Neuronal stem cell (in vitro differentiated cells): ENCODE measurements around the gene BICDL1.

Experiments used
- DNase-seq: peaks from one replicate; pipeline ENCODE4 v3.0.0-alpha.2; 2013; ENCODE audit warnings: low spot score
- H2AFZ ChIP-seq: one replicate; pipeline ENCODE4 v1.6.1; 2013; ENCODE audit warnings: mild to moderate bottlenecking, low read length, inconsistent platforms
- H2AK5ac ChIP-seq: 2 replicates; pipeline ENCODE4 v1.6.1; 2013; ENCODE audit warnings: low read depth, mild to moderate bottlenecking, inconsistent platforms, low read length, moderate library complexity, mixed read lengths
- H2BK120ac ChIP-seq: 2 replicates; pipeline ENCODE4 v1.6.1; 2013; ENCODE audit warnings: low read depth, mild to moderate bottlenecking, inconsistent platforms, low read length, moderate library complexity, mixed read lengths
- H2BK12ac ChIP-seq: one replicate; pipeline ENCODE4 v1.6.1; 2013; ENCODE audit warnings: low read length, inconsistent platforms
- H2BK15ac ChIP-seq: 2 replicates; pipeline ENCODE4 v1.6.1; 2013; ENCODE audit warnings: mild to moderate bottlenecking, low read length, inconsistent platforms, mixed read lengths
- H2BK5ac ChIP-seq: one replicate; pipeline ENCODE4 v1.6.1; 2013; ENCODE audit warnings: inconsistent platforms, mild to moderate bottlenecking, low read length, moderate library complexity
- H3K14ac ChIP-seq: one replicate; pipeline ENCODE4 v1.6.1; 2013; ENCODE audit warnings: low read length, inconsistent platforms
- H3K18ac ChIP-seq: 2 replicates; pipeline ENCODE4 v1.6.1; 2013; ENCODE audit warnings: low read length, inconsistent platforms
- H3K23ac ChIP-seq: 2 replicates; pipeline ENCODE4 v1.6.1; 2013; ENCODE audit warnings: low read depth, mild to moderate bottlenecking, mixed read lengths, low read length, inconsistent platforms; ENCODE audit not compliant: poor library complexity
- H3K27ac ChIP-seq: replicated peaks from 3 replicates; pipeline ENCODE4 v1.5.1; 2013; ENCODE audit warnings: low read length, inconsistent platforms
- H3K27me3 ChIP-seq, 3 experiments: 2 replicates each; pipeline ENCODE4 v1.6.1; 2013; ENCODE audit warnings: low read length in 3 of 3, mild to moderate bottlenecking in 2 of 3, inconsistent platforms in 1 of 3, low read depth in 1 of 3, mixed read lengths in 1 of 3, moderate library complexity in 1 of 3; ENCODE audit not compliant: control insufficient read depth in 3 of 3, insufficient read depth in 3 of 3
- H3K36me3 ChIP-seq, 2 donors: replicated peaks in 1 of 2; 2 replicates each; pipeline ENCODE4 v1.6.1; 2013; ENCODE audit warnings: low read length in 2 of 2; ENCODE audit not compliant: control insufficient read depth in 2 of 2, insufficient read depth in 2 of 2
- H3K4ac ChIP-seq: 2 replicates; pipeline ENCODE4 v1.6.1; 2013; ENCODE audit warnings: inconsistent platforms, mild to moderate bottlenecking, low read length, moderate library complexity
- H3K4me1 ChIP-seq, 2 donors: 1 replicate in 1 of 2; 2 replicates in 1 of 2; pipeline ENCODE4 v1.6.1; 2013; ENCODE audit warnings: low read length in 2 of 2, low read depth in 1 of 2; ENCODE audit not compliant: control insufficient read depth in 2 of 2, insufficient read depth in 1 of 2
- H3K4me2 ChIP-seq: one replicate; pipeline ENCODE4 v1.6.1; 2013; ENCODE audit warnings: mild to moderate bottlenecking, low read length, inconsistent platforms; ENCODE audit not compliant: insufficient read depth, poor library complexity, severe bottlenecking
- H3K4me3 ChIP-seq, 2 donors: 2 replicates each; pipeline ENCODE4 v1.5.1; 2013; ENCODE audit warnings: low read length in 2 of 2, mild to moderate bottlenecking in 2 of 2, inconsistent platforms in 1 of 2, moderate library complexity in 1 of 2
- H3K79me1 ChIP-seq: one replicate; pipeline ENCODE4 v1.6.1; 2013; ENCODE audit warnings: low read depth, mild to moderate bottlenecking, inconsistent platforms, low read length, moderate library complexity
- H3K9ac ChIP-seq: one replicate; pipeline ENCODE4 v1.6.1; 2013; ENCODE audit warnings: mild to moderate bottlenecking, low read depth, low read length, inconsistent platforms; ENCODE audit not compliant: poor library complexity
- H3K9me3 ChIP-seq, 2 donors: replicated peaks in 1 of 2; 2 replicates each; pipeline versions ENCODE3 to v1.6.1; 2013; ENCODE audit warnings: low read length in 2 of 2, mild to moderate bottlenecking in 2 of 2, inconsistent platforms in 1 of 2, low read depth in 1 of 2, mixed read lengths in 1 of 2, moderate library complexity in 1 of 2; ENCODE audit not compliant: control insufficient read depth in 2 of 2, insufficient read depth in 1 of 2
- H4K8ac ChIP-seq: one replicate; pipeline ENCODE4 v1.6.1; 2013; ENCODE audit warnings: low read depth, mild to moderate bottlenecking, inconsistent platforms, low read length, moderate library complexity
- H4K91ac ChIP-seq: one replicate; pipeline ENCODE4 v1.6.1; 2013; ENCODE audit warnings: low read length, low read depth, mild to moderate bottlenecking, inconsistent platforms; ENCODE audit not compliant: poor library complexity
- WGBS, 2 donors: extraction: QIAGEN DNeasy Blood & Tissue Kit; methylation state at CpG; one replicate each; pipeline ENCODE4 v1.1.7; 2013; ENCODE audit warnings: missing lambda C conversion rate in 2 of 2, mixed read lengths in 1 of 2; ENCODE audit not compliant: insufficient read length in 2 of 2, insufficient replicate concordance in 1 of 2; ENCODE audit errors: extremely low coverage in 2 of 2; 5-methylcytosine and 5-hydroxymethylcytosine counted together

Gene BICDL1

DNA sequence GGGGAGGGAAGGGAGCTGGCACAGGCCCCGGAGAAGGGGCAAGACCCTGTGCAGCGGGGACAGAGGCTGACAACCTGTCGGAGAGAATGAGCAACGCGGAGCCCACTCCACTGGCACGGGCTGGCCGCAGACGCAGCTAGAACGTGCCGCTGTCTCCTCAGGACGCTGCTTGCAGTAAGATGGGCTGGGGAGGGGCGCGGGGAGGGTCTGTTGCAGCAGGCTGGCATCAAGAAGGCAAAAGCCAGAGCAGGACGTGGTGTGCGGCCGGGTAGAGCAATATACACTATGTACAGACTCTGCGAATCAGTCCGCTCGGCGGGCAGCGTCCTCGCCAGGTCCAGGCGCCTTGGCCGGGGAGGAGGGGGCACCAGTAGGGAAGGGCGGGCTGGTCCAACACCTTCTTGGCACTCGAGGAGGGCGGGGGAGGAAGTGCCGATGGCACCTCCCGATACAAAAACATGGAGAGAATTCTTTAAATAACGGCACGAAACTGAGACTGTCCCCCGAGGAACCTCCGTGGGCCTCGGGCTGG is 107.7 kb downstream of the BICDL1 start:
- H3K36me3 ChIP-seq = peaks cover 17 to 56% of the 10 kb centered on the region in 2 donors
- no peak overlapping the region for H4K8ac ChIP-seq
- no peak for DNase-seq
- H3K23ac ChIP-seq = peak overlapping the region; percentile 44
- no peak overlapping the region for H4K91ac ChIP-seq
- no peak overlapping the region for H2BK12ac ChIP-seq
- H3K4me2 ChIP-seq = no peak overlapping the region
- H3K18ac ChIP-seq = peak overlapping the region; percentile 31
- WGBS, 2 donors = no CpG with 5 or more reads among the region's 34 CpGs
- peak overlapping the region; percentile 15 for H2BK15ac ChIP-seq
- no peak overlapping the region for H3K4me3 ChIP-seq
- peak overlapping the region; percentile 66 for H2AK5ac ChIP-seq
- H3K9me3 ChIP-seq = peaks cover 0 to 3% of the 10 kb centered on the region in 2 donors
- no peaks in the 10 kb centered on the region for H3K27me3 ChIP-seq
- H3K14ac ChIP-seq = peak overlapping the region; percentile 64
- H3K4ac ChIP-seq = no peak overlapping the region
- H3K4me1 ChIP-seq = peaks cover 30 to 38% of the 10 kb centered on the region in 2 donors
- peaks cover 7% of the 10 kb centered on the region for H3K79me1 ChIP-seq
- H2BK120ac ChIP-seq = no peak overlapping the region
- H2BK5ac ChIP-seq = peak overlapping the region; percentile 0
- no peak overlapping the region for H2AFZ ChIP-seq
- H3K9ac ChIP-seq = peak overlapping the region; percentile 61
- H3K27ac ChIP-seq = no peak overlapping the region

DNA sequence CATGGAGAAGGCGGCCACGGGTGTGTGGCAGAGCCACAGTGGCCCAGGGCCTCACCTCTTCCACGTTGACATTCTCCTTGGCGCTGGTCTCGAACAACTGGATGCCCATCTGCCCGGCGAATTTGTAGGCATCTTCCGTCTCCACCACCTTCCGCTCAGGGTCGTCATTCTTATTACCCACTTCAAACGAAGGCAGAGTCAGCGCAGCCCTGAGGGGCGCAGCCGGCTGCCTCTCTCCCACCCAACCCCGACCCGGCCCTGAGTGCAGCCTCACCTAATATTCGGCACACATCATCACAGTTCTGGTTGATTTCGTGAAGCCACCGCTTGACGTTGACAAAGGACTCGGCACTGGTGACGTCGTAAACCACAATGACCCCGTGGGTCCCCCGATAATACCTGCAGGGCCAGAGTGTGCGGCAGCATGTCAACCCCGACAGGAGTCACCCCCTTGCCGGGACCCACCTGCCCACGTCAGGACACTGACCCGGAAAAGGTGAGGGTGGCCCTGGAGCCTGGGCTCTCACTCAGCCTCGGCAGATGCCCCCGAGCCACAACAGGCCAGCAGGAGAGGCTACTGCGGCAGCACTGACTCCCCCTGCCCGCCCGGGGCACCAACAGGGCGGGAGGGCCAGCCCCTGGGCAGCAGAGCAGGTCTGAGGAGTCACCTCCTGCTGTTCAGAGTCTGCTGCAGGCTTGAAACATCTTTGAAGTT is 109.9 kb downstream of the BICDL1 start:
- H2BK5ac ChIP-seq = no peak overlapping the region
- H3K4ac ChIP-seq = no peak overlapping the region
- no peak overlapping the region for H2BK15ac ChIP-seq
- H2BK12ac ChIP-seq = no peak overlapping the region
- peaks cover 23 to 76% of the 10 kb centered on the region in 2 donors for H3K36me3 ChIP-seq
- H3K9ac ChIP-seq = no peak overlapping the region
- no peak overlapping the region for H2AFZ ChIP-seq
- H4K8ac ChIP-seq = no peak overlapping the region
- no peaks in the 10 kb centered on the region for H3K27me3 ChIP-seq
- no CpG with 5 or more reads among the region's 36 CpGs for WGBS, 2 donors
- H3K9me3 ChIP-seq = peaks cover 0 to 3% of the 10 kb centered on the region in 2 donors
- no peak overlapping the region for H3K27ac ChIP-seq
- no peak overlapping the region for H3K23ac ChIP-seq
- no peak overlapping the region for H3K14ac ChIP-seq
- no peak overlapping the region for H3K18ac ChIP-seq
- H2BK120ac ChIP-seq = no peak overlapping the region
- H3K79me1 ChIP-seq = peaks cover 15% of the 10 kb centered on the region
- H2AK5ac ChIP-seq = no peak overlapping the region
- no peak for DNase-seq
- H3K4me2 ChIP-seq = no peak overlapping the region
- no peak overlapping the region for H3K4me3 ChIP-seq
- no peak overlapping the region for H4K91ac ChIP-seq
- H3K4me1 ChIP-seq = peaks cover 14 to 25% of the 10 kb centered on the region in 2 donors

DNA sequence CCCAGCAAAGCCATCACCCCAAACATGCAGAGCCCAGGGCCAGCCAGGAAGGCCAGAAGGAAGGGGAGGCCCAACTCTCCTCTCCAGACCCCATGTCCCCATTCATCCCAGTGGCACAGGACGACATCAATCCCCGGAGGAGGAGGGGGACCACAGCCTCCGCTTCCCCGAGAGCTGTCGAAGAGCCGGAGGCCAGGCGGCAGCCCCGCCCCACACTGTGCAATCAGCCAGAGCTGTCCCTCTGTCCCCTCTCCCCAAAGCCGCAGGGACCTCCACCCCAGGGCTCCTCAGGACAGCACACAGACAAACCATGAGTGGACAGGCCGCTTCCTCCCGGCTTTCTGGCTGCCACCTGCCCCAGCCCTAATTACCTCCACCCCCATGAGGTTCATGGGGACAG is 110.7 kb downstream of the BICDL1 start:
- no peak overlapping the region for H2AK5ac ChIP-seq
- H3K14ac ChIP-seq = peak overlapping the region; percentile 31
- H2BK15ac ChIP-seq = no peak overlapping the region
- H2BK120ac ChIP-seq = no peak overlapping the region
- H3K4me3 ChIP-seq = no peak overlapping the region
- H4K91ac ChIP-seq = no peak overlapping the region
- no peak overlapping the region for H3K9ac ChIP-seq
- no peak overlapping the region for H2BK5ac ChIP-seq
- no peak overlapping the region for H4K8ac ChIP-seq
- peaks cover 17% of the 10 kb centered on the region for H3K79me1 ChIP-seq
- no peak overlapping the region for H3K27ac ChIP-seq
- H3K23ac ChIP-seq = no peak overlapping the region
- no peak overlapping the region for H3K4ac ChIP-seq
- no peak for DNase-seq
- no peak overlapping the region for H2AFZ ChIP-seq
- H3K36me3 ChIP-seq = peaks cover 23 to 79% of the 10 kb centered on the region in 2 donors
- H2BK12ac ChIP-seq = no peak overlapping the region
- H3K9me3 ChIP-seq = peaks cover 0 to 3% of the 10 kb centered on the region in 2 donors
- WGBS, 2 donors = no CpG with 5 or more reads among the region's 11 CpGs
- H3K4me2 ChIP-seq = no peak overlapping the region
- H3K27me3 ChIP-seq = no peaks in the 10 kb centered on the region
- peaks cover 10 to 18% of the 10 kb centered on the region in 2 donors for H3K4me1 ChIP-seq
- no peak overlapping the region for H3K18ac ChIP-seq

DNA sequence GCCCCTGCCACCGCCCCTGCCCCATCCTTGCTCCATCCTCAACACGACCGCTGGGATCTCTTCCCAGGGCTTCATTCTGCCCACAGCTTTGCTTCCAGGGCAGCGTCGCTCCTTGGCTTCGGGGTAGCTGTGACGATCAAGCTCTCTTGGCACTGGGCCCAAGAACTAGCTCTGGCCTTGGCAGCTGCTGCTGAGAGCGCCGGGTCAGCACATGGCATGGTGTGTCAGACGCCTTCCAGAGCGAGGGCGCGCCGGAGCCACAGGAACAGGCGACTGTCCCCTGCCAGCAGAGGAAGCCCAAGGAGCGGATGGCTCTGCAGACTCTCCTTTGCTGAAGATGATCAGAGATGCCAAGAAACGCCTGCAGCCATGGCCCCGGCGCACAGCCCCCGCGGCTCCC is 111.6 kb downstream of the BICDL1 start:
- H4K91ac ChIP-seq = no peak overlapping the region
- WGBS, 2 donors = no CpG with 5 or more reads among the region's 21 CpGs
- H2AK5ac ChIP-seq = peak overlapping the region; percentile 27
- peaks cover 11% of the 10 kb centered on the region in 2 donors for H3K4me1 ChIP-seq
- H3K18ac ChIP-seq = no peak overlapping the region
- no peak overlapping the region for H2BK5ac ChIP-seq
- H2BK120ac ChIP-seq = no peak overlapping the region
- H3K4me3 ChIP-seq = no peak overlapping the region
- no peak overlapping the region for H3K4me2 ChIP-seq
- H2BK15ac ChIP-seq = no peak overlapping the region
- H3K9me3 ChIP-seq = peaks cover 0 to 3% of the 10 kb centered on the region in 2 donors
- peaks cover 17% of the 10 kb centered on the region for H3K79me1 ChIP-seq
- H4K8ac ChIP-seq = no peak overlapping the region
- no peak for DNase-seq
- no peak overlapping the region for H3K4ac ChIP-seq
- H3K9ac ChIP-seq = no peak overlapping the region
- no peaks in the 10 kb centered on the region for H3K27me3 ChIP-seq
- no peak overlapping the region for H2BK12ac ChIP-seq
- H3K14ac ChIP-seq = no peak overlapping the region
- H3K36me3 ChIP-seq = peaks cover 23 to 83% of the 10 kb centered on the region in 2 donors
- H2AFZ ChIP-seq = no peak overlapping the region
- no peak overlapping the region for H3K23ac ChIP-seq
- H3K27ac ChIP-seq = no peak overlapping the region
